GM12891 (cell line): ENCODE measurements around the gene GUCY2C.

ENCODE experiments used
- POLR2A ChIP-seq: IDR thresholded peaks from 2 replicates; pipeline ENCODE4 v1.6.1; 2011; ENCODE audit warnings: low read depth, low read length, control low read depth
- POLR2AphosphoS5 ChIP-seq: IDR thresholded peaks from 2 replicates; pipeline ENCODE4 v1.6.1; 2011; ENCODE audit warnings: low read depth, low read length, control low read depth

- TF ChIP-seq POLR2A (no peak), POLR2AphosphoS5 (no peak)
These were observed 45.5 kb upstream of the GUCY2C start for GRCh38 chr12:14741942-14742341.
